GM13976 (cell line): ENCODE data around the gene CASP9.

Source experiments
- DNase-seq: peaks from one replicate; pipeline ENCODE4 v3.0.0; 2012; ENCODE audit warnings: low spot score
- in situ Hi-C: fragments of 300-500 bp; cut with MboI; formaldehyde crosslinking; loops from one replicate; pipeline ENCODE4 v1.12.0; 2022; ENCODE audit warnings: low sequenced_read_pairs, mixed read lengths, inconsistent platforms; ENCODE audit not compliant: unreplicated experiment
- TF ChIP-seq, protein P1 (sequence below): IDR thresholded peaks from 2 replicates; pipeline ENCODE4 v1.5.1; 2012; ENCODE audit warnings: borderline replicate concordance, mild to moderate bottlenecking; ENCODE audit not compliant: insufficient read depth; ENCODE audit errors: extremely low read depth, missing control alignments, control extremely low read depth

The CASP9 gene

DNA sequence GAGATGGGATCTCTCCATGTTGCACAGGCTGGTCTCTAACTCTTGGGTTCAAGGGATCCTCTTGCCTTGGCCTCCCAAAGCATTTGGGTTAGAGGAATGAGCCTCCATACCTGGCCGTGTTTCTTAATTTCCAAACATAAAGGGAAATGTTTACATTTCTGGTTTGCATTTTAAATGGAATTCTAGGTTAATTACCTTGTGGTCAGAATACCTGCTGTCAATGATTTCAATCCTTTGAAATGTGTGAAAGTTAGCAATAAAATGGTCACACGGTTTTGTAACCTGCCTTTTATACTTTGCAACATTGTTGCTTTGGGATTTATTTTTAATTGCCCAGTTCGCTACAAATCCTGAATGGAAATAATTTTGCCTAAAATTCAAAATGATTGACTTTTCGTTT lies 34.5 kb upstream of the CASP9 start:
- no peak for DNase-seq
- in situ Hi-C loops = no loop called here
- TF ChIP-seq, protein P1, sequence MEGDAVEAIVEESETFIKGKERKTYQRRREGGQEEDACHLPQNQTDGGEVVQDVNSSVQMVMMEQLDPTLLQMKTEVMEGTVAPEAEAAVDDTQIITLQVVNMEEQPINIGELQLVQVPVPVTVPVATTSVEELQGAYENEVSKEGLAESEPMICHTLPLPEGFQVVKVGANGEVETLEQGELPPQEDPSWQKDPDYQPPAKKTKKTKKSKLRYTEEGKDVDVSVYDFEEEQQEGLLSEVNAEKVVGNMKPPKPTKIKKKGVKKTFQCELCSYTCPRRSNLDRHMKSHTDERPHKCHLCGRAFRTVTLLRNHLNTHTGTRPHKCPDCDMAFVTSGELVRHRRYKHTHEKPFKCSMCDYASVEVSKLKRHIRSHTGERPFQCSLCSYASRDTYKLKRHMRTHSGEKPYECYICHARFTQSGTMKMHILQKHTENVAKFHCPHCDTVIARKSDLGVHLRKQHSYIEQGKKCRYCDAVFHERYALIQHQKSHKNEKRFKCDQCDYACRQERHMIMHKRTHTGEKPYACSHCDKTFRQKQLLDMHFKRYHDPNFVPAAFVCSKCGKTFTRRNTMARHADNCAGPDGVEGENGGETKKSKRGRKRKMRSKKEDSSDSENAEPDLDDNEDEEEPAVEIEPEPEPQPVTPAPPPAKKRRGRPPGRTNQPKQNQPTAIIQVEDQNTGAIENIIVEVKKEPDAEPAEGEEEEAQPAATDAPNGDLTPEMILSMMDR = no peak

DNA sequence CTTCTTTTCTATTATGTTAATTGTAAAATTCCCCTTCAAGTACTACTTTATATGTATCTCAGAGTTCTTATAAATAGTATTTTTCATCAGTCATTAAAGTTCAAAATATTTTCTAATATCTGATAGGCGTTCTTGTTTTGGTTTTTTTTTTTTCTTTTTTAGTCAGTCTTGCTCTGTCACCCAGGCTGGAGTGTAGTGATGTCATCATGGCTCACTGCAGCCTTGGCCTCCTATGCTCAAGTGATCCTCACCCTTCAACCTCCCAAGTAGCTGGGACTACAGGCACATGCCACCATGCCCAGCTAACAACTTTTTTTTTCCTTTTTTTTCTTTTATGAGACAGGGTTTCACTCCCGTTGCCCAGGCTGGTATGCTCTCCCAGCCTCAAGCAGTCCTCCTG lies 33.6 kb upstream of the CASP9 start:
- DNase-seq = no peak

GRCh38 chr1:15557008-15557407 lies 33.0 kb upstream of the CASP9 start:
- in situ Hi-C loops = no loop called here
- TF ChIP-seq, protein P1 = no peak
- DNase-seq = no peak

More for the DNA sequence above, 33.6 kb upstream of the CASP9 start:
- in situ Hi-C loops = no loop called here
- TF ChIP-seq, protein P1 = no peak

- in situ Hi-C loops = no loop called here
- DNase-seq = no peak
- TF ChIP-seq, protein P1 = no peak
These were observed 26.6 kb upstream of the CASP9 start for GRCh38 chr1:15550573-15550972.

- DNase-seq = no peak
- in situ Hi-C loops = no loop called here
- TF ChIP-seq, protein P1 = no peak
These were observed 22.6 kb upstream of the CASP9 start for GRCh38 chr1:15546641-15547040.

- DNase-seq = no peak
- in situ Hi-C loops = no loop called here
- TF ChIP-seq, protein P1 = no peak
These were observed 19.9 kb upstream of the CASP9 start for GRCh38 chr1:15543589-15544568.
